ENCODE results near the gene PIEZO1. TPM values are rescaled to one million over a fixed set of nuclear protein-coding genes. Genes with fewer than 3 reads are reported as not detected.

PIEZO1 gene
- total RNA-seq, 1 experiment from 2014 or later, result 86.8 TPM

DNA sequence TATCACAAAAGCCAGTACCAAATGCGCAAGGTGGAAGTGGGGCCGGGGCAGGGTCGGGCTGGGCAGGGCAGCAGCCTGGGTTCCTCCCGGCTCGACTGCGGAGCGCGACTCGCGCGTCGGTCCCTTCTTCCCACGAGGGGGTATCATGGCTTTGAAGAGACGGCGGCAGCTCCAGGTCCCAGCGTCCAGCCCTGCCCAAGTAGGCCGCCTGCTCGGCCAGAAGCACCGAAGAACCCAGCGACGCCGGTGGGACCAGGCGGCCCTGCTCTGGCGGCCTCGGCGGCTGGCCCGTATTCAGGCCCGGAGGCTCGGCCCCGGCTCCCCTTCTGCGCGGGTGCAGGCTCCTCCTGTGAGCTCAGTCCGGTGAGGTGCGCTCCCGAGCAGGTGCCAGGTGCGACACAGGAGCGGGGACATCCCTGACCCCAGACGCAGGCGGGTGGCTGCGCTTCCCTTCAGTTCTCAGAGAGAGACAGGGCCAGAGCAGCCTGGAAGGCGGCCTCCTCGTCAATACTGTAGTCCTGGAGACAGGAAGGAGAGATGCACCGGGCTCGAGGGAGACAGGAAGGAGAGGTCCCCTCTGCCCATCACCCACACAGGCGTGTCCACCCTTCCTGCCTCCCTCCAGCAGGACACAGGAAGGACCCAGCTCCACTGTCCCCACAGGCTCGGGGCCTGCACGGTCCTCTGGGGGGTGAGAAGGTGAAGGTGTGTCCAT lies 87.7 kb downstream of the PIEZO1 start:
- Histone ChIP-seq H3K27me3 (ENCODE audit: control insufficient read depth, insufficient read depth, low read length) (no peaks in the 10 kb centered on the region), H3K36me3 (replicated peaks; ENCODE audit: control insufficient read depth, insufficient read depth, low read length) (peaks cover 2% of the 10 kb centered on the region), H3K4me3 (ENCODE audit: insufficient read depth, low read depth, low read length) (no peak overlapping the region)
- no peak for DNase-seq

GRCh38 chr16:88696441-88696840 lies 88.6 kb downstream of the PIEZO1 start:
- Histone ChIP-seq H3K27me3 (ENCODE audit: control insufficient read depth, insufficient read depth, low read length) (no peaks in the 10 kb centered on the region), H3K36me3 (replicated peaks; ENCODE audit: control insufficient read depth, insufficient read depth, low read length) (peaks cover 2% of the 10 kb centered on the region), H3K4me3 (ENCODE audit: insufficient read depth, low read depth, low read length) (no peak overlapping the region)
- no peak for DNase-seq

- H3K27me3 ChIP-seq (ENCODE audit: control insufficient read depth, insufficient read depth, low read length), result no peaks in the 10 kb centered on the region
- DNase-seq, result no peak
- H3K36me3 ChIP-seq (replicated peaks; ENCODE audit: control insufficient read depth, insufficient read depth, low read length), result peaks cover 2% of the 10 kb centered on the region
- no peak overlapping the region for H3K4me3 ChIP-seq (ENCODE audit: insufficient read depth, low read depth, low read length)
Measured at GRCh38 chr16:88695753-88696152, 89.3 kb downstream of the PIEZO1 start.

GRCh38 chr16:88695218-88695617 lies 89.8 kb downstream of the PIEZO1 start:
- Histone ChIP-seq H3K4me3 (ENCODE audit: insufficient read depth, low read depth, low read length) (no peak overlapping the region), H3K27me3 (ENCODE audit: control insufficient read depth, insufficient read depth, low read length) (no peaks in the 10 kb centered on the region; the same call in 1 of the 2 replicates), H3K36me3 (replicated peaks; ENCODE audit: control insufficient read depth, insufficient read depth, low read length) (peaks cover 2% of the 10 kb centered on the region)
- no peak for DNase-seq

DNA sequence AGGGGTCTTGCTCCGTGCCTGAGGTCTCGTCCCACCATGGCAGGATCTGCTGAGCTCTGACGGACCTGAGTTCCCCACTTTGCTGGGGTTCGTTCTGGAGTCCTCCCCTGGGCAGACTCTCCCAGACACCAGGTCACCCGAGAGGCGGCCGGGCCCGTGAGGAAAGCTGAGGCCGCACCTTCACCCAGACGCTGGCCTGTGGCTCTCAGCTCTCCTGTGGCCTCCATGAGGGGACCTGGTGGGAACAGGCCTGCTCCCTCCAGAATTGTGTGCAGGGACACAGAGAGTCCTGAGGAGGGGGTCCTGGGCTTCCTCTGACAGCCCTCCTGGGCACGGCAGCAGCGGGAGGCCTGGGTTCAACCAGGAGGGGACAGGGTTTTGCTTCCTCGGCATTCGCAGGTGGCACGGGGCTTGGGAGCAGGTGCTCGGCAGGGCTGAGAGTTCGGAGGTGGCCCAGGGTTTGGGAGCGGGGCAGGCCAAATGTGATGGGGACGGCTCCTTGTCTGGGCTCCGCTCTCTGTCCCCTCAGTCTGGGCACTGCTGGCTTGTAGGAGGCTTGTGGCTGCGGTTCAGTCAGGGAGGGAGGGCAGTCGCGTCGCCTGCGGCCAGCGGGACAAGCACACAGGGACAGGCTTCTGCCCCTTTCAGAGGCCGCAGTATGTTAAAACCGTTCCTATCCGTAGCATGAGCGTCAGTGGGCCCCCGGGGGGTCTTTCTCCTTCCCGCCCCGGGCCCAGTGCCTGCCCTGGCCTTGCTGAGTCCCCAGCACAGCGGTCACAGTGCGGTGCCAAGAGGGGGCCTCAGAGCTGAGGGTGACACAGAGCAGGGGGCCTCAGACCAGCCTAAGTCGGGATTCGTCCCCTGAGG lies 90.6 kb downstream of the PIEZO1 start:
- no peaks in the 10 kb centered on the region; the same call in none of the 2 replicates for H3K36me3 ChIP-seq (replicated peaks; ENCODE audit: control insufficient read depth, insufficient read depth, low read length)
- no peak for DNase-seq
- no peaks in the 10 kb centered on the region; the same call in 1 of the 2 replicates for H3K27me3 ChIP-seq (ENCODE audit: control insufficient read depth, insufficient read depth, low read length)
- no peak overlapping the region for H3K4me3 ChIP-seq (ENCODE audit: insufficient read depth, low read depth, low read length)

DNA sequence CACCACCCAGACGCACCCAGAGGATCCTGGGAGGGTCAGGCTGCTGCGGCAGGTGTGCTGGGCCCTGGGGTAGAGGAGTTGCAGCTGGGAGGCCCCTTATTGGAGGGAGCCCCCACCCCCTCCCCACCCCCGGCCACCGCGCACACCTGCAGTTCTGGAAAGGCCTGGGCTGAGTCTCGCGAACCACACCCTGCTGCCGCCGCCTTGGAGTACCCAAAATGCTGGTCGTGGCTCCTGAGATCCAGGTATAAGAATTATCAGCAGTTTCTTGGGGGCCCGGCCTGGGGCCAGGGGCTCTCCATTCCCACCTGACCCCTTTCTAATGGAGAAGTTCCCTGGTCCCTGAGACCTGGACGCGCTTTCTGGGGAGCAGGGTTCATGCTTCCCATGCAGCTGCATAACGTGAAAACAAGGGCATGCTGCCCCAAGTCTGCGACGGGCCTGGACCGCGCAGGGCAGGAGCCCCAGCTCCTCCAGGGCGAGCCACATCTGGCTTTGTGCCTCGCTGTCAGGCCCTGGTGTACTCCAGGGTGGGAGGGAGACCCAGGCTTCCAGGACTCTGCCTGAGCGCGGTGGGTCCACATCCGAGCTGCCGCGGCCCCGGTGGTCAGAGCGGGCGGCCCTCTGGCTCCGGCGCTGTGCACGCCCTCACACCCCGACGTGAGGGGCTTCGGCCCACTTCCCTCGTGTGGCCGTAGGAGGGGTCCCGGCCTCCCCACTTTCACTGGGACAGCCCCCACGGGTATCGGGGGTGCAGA lies 91.4 kb downstream of the PIEZO1 start:
- Histone ChIP-seq H3K27me3 (ENCODE audit: control insufficient read depth, insufficient read depth, low read length) (no peaks in the 10 kb centered on the region; the same call in 1 of the 2 replicates), H3K36me3 (replicated peaks; ENCODE audit: control insufficient read depth, insufficient read depth, low read length) (no peaks in the 10 kb centered on the region; the same call in 1 of the 2 replicates), H3K4me3 (ENCODE audit: insufficient read depth, low read depth, low read length) (no peak overlapping the region)
- no peak for DNase-seq

GRCh38 chr16:88692861-88693260 lies 92.2 kb downstream of the PIEZO1 start:
- Histone ChIP-seq H3K27me3 (ENCODE audit: control insufficient read depth, insufficient read depth, low read length) (peaks cover 4% of the 10 kb centered on the region), H3K4me3 (ENCODE audit: insufficient read depth, low read depth, low read length) (no peak overlapping the region), H3K36me3 (replicated peaks; ENCODE audit: control insufficient read depth, insufficient read depth, low read length) (no peaks in the 10 kb centered on the region)
- DNase-seq, result no peak

DNA sequence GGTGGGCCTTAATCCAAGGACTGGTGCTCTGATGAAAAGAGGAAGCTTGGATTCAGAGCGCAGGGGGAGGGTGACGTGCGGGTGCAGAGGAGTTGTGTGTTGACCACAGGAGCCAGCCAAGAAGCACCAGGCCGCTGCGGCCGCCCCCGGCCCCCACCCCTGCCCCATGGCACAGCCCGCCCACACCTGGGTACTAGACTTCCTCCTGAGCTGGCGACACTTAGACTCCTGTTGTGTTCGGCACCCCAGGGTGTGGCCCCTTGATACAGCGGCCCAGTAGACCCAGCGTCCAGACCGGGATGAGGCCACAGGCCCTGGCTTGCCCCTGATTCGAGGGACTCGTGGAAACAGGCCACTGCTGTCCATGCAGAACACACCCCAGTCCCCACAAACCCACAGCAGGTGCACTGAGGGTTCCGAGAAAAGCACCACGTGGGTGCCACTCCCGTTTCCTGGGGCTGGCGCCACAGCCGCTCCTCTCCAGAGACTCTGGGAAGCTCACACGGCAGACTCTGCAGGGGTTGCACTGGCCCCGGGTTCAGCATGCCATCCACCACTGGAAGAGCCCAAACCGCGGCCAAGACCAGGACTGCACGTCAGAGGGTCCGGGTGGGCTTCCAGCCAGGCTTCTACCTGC lies 93.0 kb downstream of the PIEZO1 start:
- Histone ChIP-seq H3K4me3 (ENCODE audit: insufficient read depth, low read depth, low read length) (no peak overlapping the region), H3K36me3 (replicated peaks; ENCODE audit: control insufficient read depth, insufficient read depth, low read length) (no peaks in the 10 kb centered on the region), H3K27me3 (ENCODE audit: control insufficient read depth, insufficient read depth, low read length) (peaks cover 9% of the 10 kb centered on the region)
- DNase-seq, result no peak

DNA sequence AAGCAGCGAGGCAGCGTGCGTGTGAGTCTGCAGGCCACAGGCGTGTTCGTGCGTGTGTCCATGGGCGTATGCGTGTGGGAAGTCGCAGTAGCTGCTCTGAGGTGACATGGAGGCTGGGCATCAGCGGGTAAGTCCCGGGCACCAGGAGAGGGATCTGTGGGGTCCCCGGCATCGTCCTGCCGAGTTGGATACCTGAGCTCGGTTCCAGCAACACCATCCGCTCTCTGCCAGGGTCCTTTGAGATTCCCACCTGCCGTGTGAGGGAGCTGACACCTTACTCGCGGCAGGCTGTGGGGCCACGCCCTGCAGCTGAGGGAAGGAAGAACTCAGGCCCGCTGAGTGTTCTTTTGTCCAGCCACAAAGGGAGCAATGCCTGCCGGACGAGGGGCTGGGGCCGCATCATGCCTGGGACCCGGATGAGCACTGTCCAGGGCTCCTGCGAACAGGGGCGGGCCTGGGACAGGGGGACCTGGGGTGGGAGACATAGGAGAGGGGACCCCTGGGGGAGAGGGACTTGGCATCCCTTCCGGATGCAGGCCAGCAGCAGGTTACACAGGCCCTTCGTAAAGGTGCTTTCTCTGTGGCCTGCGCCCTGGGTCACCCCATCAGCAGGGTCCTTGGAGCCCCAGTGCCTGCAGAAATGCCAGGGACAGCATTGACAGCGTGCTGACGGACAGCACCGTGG lies 93.7 kb downstream of the PIEZO1 start:
- no peak for DNase-seq
- Histone ChIP-seq H3K36me3 (replicated peaks; ENCODE audit: control insufficient read depth, insufficient read depth, low read length) (no peaks in the 10 kb centered on the region), H3K4me3 (ENCODE audit: insufficient read depth, low read depth, low read length) (no peak overlapping the region), H3K27me3 (ENCODE audit: control insufficient read depth, insufficient read depth, low read length) (peaks cover 15% of the 10 kb centered on the region)

GRCh38 chr16:88690341-88691128 lies 94.5 kb downstream of the PIEZO1 start:
- no peak for DNase-seq
- H3K36me3 ChIP-seq (replicated peaks; ENCODE audit: control insufficient read depth, insufficient read depth, low read length), result no peaks in the 10 kb centered on the region
- H3K27me3 ChIP-seq (ENCODE audit: control insufficient read depth, insufficient read depth, low read length), result peaks cover 20% of the 10 kb centered on the region
- no peak overlapping the region for H3K4me3 ChIP-seq (ENCODE audit: insufficient read depth, low read depth, low read length)

DNA sequence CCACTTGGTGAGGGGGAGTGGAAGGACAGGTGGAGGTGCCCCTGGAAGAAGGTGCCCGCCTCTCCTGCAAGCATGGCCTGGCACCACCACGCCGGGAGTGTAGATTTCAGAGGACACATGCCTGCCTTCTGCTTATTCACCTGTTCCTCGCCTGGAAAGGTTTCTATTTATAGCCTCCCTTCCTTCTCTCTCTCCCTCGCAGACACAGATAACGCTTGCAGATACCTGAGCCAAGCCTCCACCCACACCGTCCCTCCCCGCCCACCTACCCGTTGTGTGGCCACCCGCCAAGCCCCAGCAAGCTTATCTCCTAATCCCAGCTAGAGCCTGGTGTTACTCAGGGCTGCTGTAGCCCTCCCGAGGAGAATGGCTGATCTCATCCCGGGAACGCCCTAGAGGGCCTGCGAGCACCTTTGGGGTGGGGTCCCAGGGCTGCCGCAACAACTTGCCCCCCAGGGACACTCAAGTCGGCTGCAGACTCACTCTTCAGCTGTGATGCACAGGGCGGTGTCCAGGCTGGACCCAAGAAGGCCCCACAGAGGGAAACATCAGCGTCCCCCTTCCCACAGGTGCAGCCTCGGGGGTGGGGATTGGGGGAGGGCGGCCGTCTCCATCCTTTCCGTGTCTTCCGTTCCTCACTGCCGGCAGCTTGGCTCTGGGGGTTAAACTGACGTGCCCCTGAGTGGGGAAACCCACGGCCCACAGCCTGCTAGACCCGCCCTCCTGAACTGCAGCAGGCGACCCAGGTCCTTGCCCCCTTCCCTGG lies 96.8 kb downstream of the PIEZO1 start:
- peak; percentile 86 for DNase-seq
- peaks cover 28% of the 10 kb centered on the region for H3K27me3 ChIP-seq (ENCODE audit: control insufficient read depth, insufficient read depth, low read length)
- H3K36me3 ChIP-seq (replicated peaks; ENCODE audit: control insufficient read depth, insufficient read depth, low read length), result no peaks in the 10 kb centered on the region
- no peak overlapping the region for H3K4me3 ChIP-seq (ENCODE audit: insufficient read depth, low read depth, low read length)

DNA sequence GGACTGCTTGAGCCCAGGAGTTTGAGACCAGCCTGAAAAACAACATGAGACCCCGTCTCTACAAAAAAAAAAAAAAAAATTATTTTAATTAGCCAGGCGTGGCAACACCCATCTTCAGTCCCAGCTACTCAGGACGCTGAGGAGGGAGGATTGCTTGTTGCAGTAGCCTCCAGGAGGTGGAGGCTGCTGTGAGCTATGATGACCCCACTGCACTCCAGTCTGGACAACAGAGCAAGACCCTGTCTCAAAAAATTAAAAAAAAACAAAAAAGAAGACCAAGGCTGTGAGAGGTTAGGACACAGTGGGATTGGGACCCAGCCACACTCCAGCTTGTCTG lies 97.4 kb downstream of the PIEZO1 start:
- Histone ChIP-seq H3K27me3 (ENCODE audit: control insufficient read depth, insufficient read depth, low read length) (peaks cover 28% of the 10 kb centered on the region), H3K36me3 (replicated peaks; ENCODE audit: control insufficient read depth, insufficient read depth, low read length) (no peaks in the 10 kb centered on the region), H3K4me3 (ENCODE audit: insufficient read depth, low read depth, low read length) (no peak overlapping the region)
- no peak for DNase-seq

- peaks cover 28% of the 10 kb centered on the region for H3K27me3 ChIP-seq (ENCODE audit: control insufficient read depth, insufficient read depth, low read length)
- H3K36me3 ChIP-seq (replicated peaks; ENCODE audit: control insufficient read depth, insufficient read depth, low read length), result no peaks in the 10 kb centered on the region
- no peak overlapping the region for H3K4me3 ChIP-seq (ENCODE audit: insufficient read depth, low read depth, low read length)
- no peak for DNase-seq
Measured at GRCh38 chr16:88687254-88687576, 97.8 kb downstream of the PIEZO1 start.

All from H7 (cell line).